GM18498 (cell line): ENCODE measurements around the gene FAM3B.
"Not testable (repeated sequence)": the region's sequence is repeated elsewhere in the genome, so short reads cannot be mapped to it uniquely, and the experiment has no call there.

Experiments
- ATAC-seq: cut with Tn5 transposase; IDR thresholded peaks from one replicate; pipeline ENCODE4 v1.9.1; 2021; ENCODE audit warnings: mild to moderate bottlenecking, moderate library complexity; ENCODE audit not compliant: unreplicated experiment

The FAM3B gene

DNA sequence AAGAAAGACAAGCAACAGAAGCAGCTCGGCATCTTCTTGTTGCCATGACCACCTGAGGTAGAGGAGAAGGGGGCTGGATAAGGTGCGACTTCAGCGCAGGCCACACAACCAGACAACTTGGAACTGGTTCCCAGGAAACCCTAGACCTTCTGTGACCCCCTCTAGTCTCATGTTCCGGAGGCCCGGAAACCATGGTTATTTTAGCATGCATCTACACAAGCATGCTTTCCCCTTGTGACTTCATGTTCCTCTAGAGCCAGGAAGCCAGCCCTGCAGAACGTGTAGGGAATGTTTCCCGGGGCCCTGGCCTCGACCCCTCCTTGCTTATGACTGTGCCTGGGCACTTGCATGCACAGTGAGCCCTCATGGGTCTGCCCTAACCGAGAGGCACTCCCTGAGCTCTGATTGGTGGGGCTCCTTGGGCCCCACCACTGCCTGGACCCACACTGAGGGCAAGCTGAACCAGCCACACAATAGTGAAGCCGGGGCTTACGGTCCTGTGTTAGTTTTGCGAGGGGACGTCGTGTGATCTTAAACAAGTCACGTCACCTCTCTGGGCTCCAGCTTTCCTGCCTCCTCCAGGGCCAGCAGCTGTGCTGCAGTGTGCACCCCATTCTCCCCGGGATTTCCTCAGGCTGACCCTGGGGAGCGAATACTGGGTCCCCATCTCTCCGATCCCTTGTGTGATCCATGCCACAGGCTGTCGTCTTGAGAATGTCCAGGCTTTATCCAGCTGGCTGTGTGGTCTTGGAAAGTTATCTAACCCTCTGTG is 33.2 kb downstream of the FAM3B start:
- no peak for ATAC-seq

DNA sequence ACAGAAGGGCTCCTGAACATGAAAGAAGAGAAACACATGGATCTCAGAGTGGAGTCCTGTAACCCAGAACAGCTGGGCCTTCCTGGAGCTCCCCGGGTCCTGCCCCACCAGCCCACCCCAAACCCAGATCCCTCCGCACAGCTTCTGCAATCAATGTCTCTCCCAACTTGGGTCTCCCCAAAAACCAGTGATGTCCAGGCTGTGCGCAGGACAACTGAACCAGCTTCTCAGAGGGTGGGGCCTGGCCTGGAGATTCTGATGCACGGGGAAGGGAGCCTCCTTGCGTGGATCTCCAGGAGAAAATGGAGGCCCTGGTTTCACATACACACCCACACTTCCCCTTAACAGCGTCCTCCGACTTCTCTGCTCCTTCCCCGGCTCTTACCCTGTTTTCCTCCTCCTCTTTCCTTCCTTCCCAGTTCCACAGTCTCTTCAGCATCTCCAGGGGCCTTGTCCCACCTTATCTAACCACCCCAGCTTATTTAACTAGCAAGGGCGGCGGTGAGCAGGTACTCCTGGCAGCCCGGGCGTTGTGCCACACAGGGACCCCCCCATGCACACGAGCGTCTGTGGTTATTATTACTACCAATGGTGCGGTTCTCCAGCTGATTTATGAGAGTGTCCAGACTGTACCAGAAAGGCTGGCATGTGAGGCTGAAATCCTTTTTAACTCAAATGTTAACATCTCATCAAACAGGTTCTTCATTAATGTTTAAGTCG is 34.0 kb downstream of the FAM3B start:
- ATAC-seq = no peak

- ATAC-seq = no peak
Measured at GRCh38 chr21:41357546-41357945, 40.9 kb downstream of the FAM3B start.

GRCh38 chr21:41358193-41359166 is 41.9 kb downstream of the FAM3B start:
- no peak for ATAC-seq

DNA sequence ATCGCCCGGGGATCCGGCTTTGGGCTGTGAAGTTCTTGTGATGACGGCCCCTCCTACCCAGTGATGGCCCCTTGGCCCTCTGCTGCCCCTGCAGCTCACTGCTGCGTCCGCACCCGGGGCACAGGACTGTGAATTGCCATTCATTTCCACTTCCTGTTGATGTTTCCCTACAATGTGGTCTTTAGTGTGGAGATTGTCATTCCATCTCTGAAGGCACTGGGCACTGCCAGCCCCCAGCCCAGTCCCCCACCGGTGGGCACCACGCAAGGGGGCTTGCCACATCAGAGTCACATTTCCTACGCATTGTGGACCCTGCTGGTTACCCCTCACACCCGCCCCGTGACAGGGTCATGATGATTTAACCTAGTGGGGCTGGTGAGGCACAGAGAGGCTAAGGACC is 42.7 kb downstream of the FAM3B start:
- ATAC-seq = no peak

DNA sequence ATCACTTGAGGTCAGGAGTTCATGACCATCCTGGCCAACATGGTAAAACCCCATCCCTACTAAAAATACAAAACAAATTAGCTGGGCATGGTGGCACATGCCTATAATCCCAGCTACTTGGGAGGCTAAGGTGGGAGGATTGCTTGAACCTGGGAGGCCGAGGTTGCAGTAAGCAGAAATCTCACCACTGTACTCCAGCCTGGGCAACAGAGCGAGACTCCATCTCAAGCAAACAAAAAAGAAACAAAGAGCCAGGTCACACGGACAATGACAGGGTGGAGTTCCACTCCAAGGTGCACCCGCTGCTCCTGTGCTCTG is 43.1 kb downstream of the FAM3B start:
- ATAC-seq = not testable (repeated sequence)

DNA sequence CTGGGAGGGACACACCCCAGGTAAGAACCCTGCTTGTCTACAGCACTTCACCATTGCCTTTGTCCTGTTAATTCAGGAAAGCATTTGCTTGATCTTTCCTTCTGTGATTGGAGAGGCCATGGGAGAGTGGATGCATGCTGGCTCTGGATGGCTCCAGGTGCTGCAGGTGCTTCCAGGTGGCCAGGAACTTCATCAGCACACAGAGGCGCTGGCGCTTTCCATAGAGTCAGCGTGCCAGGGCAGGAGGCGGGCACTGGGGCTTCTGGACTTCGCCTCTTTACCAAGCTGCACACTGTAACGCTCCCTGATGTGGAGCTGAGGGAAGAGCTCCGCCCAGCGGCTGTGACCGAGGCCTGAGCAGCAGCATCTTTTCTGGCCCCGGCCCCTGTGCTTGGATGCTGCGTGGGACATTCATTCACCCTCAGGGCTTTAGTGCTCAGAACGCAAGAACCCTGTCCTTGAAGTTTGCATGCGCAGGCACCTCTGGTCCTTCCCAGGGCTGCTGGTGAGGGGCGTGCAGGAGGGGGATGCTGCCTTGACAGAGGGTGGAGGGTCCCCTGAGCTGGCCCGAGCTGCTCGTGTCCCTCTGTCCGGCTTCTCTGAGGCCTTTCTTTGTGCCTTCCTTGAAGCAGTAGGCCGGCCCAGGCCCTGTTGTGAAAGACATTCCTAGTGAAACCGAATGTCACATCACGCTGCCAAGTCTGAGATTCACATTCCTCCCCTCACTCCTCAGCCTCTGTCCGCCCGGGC is 43.6 kb downstream of the FAM3B start:
- ATAC-seq = no peak

DNA sequence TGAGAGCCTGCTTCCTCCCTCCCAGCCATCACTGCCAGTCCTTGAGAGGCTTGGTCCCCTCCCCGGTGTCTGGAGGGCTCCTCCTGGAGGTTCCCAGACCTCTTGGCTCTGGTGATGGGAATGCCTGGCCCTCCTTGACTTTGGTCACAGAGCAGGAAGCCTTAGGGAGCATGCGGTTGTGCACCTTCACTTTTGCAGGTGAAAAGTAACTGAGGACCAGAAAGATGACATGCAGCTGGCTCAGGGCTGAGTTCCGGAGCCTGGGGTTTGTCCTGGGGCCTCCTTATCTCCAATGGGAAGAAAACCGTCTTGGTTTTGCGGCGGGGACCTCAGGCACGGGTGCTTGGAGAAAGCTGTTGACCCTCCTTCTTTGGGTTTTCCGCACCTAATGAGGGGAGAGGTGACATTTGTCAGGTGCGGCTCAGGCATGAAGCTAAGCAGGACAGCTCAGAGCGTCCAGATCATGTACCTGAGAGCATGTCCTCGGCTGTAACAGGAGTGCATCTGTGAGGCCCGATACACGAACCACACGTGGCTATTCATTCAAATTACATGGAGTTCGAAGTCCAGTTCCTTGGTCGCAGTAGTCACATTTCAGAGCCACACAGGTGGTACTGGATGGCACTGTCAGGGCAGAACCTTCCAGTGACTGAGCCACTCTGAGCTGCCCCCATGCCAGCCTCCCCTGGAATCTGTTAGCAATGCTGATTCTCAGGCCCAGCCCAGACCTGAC is 44.6 kb downstream of the FAM3B start:
- ATAC-seq = peak; percentile 5

DNA sequence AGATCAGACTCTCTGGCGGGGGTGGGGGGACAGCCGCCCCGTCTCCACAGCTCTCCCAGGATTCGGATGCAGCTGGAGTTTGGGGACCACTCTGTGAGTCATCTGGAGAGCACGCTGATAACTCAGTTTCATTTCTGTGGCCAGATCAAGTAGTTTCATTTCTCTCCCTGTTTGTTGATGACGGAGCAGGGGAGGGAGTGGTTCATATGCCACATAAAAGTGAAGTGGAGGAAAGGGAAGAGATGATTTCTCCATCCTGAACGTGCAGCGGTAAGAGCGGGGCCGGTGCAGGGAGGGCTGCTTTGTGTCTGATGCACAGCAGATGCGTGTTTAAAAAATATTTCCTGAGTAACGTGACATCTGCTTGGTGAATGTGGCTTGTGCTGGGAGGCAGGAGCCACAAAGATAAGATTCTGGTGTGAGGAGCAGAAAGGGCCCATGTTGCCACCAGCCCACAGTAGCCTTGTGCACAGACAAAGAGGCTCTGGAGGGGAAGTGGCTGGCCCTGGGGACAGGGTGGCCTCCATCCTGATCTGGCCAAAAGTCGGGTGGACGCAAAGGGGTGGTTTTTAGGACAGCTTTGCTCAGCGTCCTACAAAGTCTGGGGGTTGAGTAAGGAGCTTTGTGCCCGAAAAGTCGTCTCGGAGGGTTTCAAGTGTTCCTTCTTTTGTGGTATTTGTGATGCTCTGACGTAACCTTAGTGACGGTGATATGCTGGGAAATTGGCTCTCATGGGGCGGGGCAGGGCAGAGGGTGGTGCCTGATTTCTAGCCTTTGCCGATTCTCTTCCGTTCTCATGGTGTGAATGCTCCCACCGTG is 45.4 kb downstream of the FAM3B start, which contains the start of gene MX2:
Gene MX2, plus strand, starts transcription at position 242 of the 819 bp plus-strand sequence. CDS start 14,880 bp downstream, outside the sequence.
- peak; percentile 54 for ATAC-seq

- ATAC-seq = peak; percentile 3
Measured at GRCh38 chr21:41362605-41363369, 46.2 kb downstream of the FAM3B start.

DNA sequence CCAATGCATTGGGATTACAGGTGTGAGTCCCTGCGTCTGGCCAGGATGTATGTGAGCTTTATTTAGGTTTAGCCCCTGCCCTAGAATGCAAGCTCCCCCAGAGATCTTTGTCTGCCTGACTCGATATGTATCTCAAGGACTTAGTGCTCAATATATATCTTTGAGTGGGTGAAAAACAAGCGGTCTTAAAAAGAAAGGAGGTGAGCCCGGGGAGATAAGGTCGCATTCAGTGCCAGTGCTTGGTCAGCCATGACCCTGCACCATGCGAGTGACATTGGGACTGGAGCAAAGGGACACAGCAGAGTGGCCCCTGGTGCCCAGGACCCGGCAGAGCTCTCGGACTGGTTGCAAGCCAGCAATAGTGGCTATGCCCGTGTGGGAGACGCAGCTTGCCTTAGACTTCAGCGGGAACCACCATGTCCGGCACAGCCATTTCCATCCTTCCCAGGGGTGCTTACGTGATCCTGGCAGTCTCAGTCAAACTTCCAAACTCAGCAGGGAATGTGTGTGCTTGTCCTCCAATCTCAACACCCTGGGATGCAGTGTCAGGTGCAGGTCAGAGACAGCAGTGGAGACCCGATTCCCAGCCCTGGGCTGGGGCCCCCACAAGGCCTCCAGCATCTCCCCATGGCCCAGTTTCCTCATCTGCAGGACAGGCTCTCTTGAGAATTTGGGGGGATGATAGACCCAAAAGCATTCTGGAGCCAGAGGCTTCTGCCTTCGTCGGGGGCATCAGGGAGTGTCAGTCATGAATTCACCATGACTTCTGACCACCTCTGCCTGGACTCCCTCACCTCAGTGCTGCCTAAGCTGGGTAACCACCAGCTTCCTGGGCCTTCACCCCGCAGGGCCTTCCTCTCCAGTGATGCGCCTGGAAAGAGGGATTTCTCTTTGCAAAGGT is 47.0 kb downstream of the FAM3B start:
- ATAC-seq = no peak

DNA sequence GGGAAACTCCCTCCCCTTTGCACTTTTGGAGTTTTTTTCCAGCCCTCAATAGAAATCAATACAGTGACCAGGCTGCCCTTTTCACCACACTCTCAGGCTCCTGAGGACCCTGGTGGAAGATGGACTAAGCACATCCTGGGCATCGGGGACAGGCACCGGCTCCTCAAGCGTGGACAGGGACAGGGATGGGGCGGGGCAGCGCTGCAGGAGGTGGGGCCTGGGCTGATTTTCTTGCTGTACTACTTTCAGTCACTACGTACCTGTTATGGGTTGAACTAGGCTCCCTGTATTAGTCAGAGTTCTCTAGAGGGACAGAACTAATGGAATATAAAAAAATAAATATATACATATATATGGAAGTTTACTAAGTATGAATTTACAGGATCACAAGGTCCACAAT is 47.7 kb downstream of the FAM3B start:
- ATAC-seq = no peak

DNA sequence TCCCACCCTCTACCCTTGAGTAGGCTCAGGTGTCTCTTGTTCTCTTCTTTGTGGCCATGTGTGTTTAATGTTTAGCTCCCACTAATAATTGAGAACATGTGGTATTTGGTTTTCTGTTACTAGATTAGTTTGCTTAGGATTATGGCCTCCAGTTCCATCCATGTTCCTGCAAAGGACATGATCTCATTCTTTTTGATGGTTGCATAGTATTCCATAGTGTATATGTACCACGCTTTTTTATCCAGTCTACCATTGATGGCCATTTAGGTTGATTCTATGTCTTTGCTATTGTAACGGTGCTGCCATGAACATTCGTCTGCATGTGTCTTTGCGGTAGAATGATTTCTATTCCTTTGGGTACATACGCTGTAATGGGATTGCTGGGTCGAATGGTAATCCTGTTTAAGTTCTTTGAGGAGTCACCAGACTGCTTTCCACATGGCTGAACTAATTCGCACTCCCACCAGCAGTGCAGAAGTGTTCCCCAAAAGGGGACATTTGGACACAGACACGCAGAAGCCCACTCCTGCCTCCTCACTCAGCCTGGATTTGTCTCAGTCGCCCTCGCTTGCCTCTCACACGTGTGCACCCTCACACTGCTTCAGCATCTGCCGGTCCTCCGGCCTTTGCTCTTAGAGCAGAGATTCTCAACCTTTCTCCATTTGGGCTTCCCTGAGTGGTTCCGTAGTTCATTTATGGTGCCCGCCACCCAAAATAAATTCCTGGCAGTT is 48.9 kb downstream of the FAM3B start:
- no peak for ATAC-seq

GRCh38 chr21:41366522-41367151 is 50.0 kb downstream of the FAM3B start:
- no peak for ATAC-seq

- peak; percentile 11 for ATAC-seq
Measured at GRCh38 chr21:41367301-41367944, 50.8 kb downstream of the FAM3B start.
